ENCODE results near the gene FKBP1B. TPM values are rescaled to one million over a fixed set of nuclear protein-coding genes. Genes with fewer than 3 reads are reported as not detected.

FKBP1B gene
- total RNA-seq, 1 experiment from 2014 or later = 11.8 TPM

DNA sequence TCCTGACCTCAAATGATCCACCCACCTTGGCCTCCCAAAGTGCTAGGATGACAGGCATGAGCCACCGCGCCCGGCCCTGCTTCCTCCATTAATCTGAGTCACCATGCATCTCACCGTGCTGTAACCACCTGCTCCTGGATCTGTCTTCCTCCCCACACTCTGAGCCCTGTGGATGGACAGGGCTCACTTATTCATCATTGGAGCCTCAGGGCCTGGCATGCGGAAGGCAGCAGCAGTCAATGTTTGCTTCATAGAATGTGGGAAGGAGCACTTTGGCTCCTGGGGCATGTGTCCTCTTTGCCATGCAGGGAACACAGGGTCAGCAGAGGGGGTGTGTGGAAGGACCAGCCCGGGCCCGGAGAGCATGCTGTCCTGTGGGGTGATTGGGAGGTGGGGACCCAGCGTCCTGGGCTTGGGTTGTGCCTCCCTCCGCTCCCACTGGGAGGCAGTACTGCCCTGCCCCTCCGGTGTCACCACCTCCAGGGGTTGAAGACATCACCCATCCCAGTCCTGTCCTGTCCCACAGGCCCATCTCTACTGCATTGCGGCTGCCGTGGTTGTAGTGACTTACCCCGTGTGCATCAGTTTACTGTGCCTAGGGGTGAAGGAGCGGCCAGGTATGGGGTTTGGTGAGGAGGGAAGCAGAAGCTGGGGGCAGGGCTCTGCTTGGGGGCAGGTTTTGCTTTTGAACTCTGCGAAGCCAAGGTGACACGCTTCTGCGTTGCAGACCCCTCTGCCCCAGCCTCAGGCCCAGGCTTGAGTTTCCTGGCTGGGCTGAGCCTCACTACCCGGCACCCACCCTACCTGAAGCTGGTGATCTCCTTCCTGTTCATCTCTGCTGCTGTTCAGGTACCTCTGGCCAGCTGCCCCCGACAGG is 28.2 kb upstream of the FKBP1B start:
- no peak overlapping the region for H3K9ac ChIP-seq (ENCODE audit: low read length)
- TF ChIP-seq FOSL1 (IDR thresholded peaks at IDR 0.05; ENCODE audit: low read depth) = no peak
- TF ChIP-seq TCF7L2 (IDR thresholded peaks at IDR 0.05; ENCODE audit: borderline replicate concordance, extremely low read depth, insufficient read depth, insufficient read length) = no peak
- peak; percentile 71 for TF ChIP-seq RAD21 (IDR thresholded peaks at IDR 0.05; ENCODE audit: low read depth)
- no peak for TF ChIP-seq POLR2A (IDR thresholded peaks at IDR 0.05; ENCODE audit: borderline replicate concordance, extremely low read depth, insufficient read depth, insufficient read length)
- TF ChIP-seq ZFX (IDR thresholded peaks at IDR 0.05) = no peak
- peak; percentile 49 to 57 (median 56); a peak in 5 of 6 replicates for TF ChIP-seq CTCF (IDR thresholded peaks at IDR 0.05 in 2 of 3, conservative IDR thresholded peaks at IDR 0.05 in 1 of 3; ENCODE audit: borderline replicate concordance in 1 of 3, insufficient read depth in 1 of 3, low read depth in 2 of 3, low read length in 2 of 3)
- no peaks in the 10 kb centered on the region for H3K9me2 ChIP-seq (ENCODE audit: insufficient read depth)
- RAD21 ChIA-PET (ENCODE audit: low non-redundant PET in 1 of 2, low total read pairs in 2 of 2, uncharacterized antibody in 2 of 2, unreplicated experiment in 2 of 2) = no interaction called here
- ATAC-seq (peak; percentile 85), DNase-seq (ENCODE audit: low read depth, low spot score) (no peak)
- POLR2A ChIA-PET = interaction anchor here (0.7 kb wide), 1 partner anchor 26 kb away, joined by 3 read pairs; the partner anchor contains the start of gene WDCP
- H3K79me2 ChIP-seq (ENCODE audit: insufficient read depth, low read length) = no peaks in the 10 kb centered on the region
- H3K4me3 ChIP-seq (replicated peaks in 1 of 2; ENCODE audit: low read depth in 1 of 2, low read length in 2 of 2) = no peak overlapping the region
- H3K4me2 ChIP-seq (ENCODE audit: low read length) = no peak overlapping the region
- H3K36me3 ChIP-seq (ENCODE audit: control insufficient read depth in 1 of 2, insufficient read depth in 2 of 2, low read length in 2 of 2) = no peaks in the 10 kb centered on the region
- H3K27me3 ChIP-seq (ENCODE audit: insufficient read depth, low read length) = no peaks in the 10 kb centered on the region
- CTCF ChIA-PET = no interaction called here
- H2AFZ ChIP-seq (ENCODE audit: low read depth, low read length, poor library complexity, severe bottlenecking) = no peak overlapping the region
- no peaks in the 10 kb centered on the region for H3K9me3 ChIP-seq (ENCODE audit: control insufficient read depth in 1 of 2, insufficient read depth in 1 of 2, low read depth in 1 of 2, low read length in 2 of 2)
- BruUV-seq (replicated peaks) = no TSS peak
- no peak overlapping the region for H3K27ac ChIP-seq (ENCODE audit: low read depth, low read length)
- intact Hi-C loops (cut with micrococcal nuclease) = no loop called here
- H4K20me1 ChIP-seq (ENCODE audit: insufficient read depth) = no peaks in the 10 kb centered on the region
- peaks cover 0 to 5% of the 10 kb centered on the region in 2 experiments; a peak in 1 of 4 replicates for H3K4me1 ChIP-seq (ENCODE audit: control insufficient read depth in 1 of 2, insufficient read depth in 2 of 2, low read length in 2 of 2)
